HG03103 (cell line): ENCODE data around the gene SHC4.
"Not testable (repeated sequence)": the region's sequence is repeated elsewhere in the genome, so short reads cannot be mapped to it uniquely, and the experiment has no call there.

ENCODE experiments used
- ATAC-seq: cut with Tn5 transposase; IDR thresholded peaks from one replicate; pipeline ENCODE4 v1.9.1; 2021; ENCODE audit warnings: low read depth; ENCODE audit not compliant: unreplicated experiment

Gene SHC4

DNA sequence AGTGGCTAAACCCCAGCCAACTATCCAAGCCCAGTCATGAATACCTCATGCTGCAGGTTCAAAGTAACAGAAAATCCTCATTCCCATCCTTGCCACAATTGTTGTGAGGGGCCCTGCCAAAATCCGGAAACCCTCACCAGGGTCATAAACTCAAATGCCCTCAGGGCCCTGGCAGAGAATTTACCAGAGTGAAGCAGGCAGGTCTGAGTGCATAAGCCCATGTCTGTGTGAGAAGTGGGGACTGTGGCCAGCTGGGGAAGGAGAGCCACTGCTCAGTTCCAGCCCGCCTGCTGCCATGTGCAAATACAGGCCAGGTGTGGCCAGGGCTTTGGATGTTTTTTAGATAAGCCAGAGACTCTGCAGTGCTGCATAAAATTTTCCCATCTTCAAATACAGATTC is 159.8 kb downstream of the SHC4 start:
- no peak for ATAC-seq

DNA sequence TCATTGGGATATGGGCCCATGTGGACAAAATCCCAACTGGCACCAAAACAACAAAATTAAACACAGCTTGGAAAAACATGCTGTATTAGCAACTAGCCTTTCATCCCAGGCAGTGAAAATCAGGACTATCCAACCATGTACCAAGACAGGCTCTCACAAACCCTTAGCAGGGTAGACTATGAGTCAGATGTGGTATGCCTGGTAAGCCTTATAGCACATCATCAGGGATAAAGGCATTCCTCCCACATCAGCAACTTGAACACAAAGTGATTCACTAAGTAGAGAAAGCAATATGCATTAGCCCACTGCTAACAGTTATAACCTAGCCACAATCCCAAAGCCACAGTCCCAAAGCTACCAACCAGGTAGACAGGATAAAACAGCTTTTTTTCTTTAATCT is 160.9 kb downstream of the SHC4 start:
- ATAC-seq, result no peak

DNA sequence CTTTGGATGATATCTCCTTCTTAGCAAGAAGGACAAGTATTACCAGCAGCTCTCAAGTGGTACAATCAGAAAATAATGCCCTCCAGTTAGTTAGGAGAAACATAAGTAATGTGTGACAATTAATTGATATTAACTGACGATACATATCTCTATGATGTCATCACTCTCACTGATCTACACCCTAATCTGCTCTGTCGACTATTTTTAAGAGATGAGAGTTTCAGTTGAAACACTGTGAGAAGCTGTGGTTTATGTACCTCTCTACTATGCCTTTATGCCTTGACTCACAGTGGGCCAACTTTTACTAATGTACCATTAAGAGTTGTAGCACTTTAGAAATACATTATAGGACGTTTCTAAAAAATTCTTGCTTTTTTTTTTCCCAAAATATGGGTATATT is 161.5 kb downstream of the SHC4 start:
- ATAC-seq, result no peak

DNA sequence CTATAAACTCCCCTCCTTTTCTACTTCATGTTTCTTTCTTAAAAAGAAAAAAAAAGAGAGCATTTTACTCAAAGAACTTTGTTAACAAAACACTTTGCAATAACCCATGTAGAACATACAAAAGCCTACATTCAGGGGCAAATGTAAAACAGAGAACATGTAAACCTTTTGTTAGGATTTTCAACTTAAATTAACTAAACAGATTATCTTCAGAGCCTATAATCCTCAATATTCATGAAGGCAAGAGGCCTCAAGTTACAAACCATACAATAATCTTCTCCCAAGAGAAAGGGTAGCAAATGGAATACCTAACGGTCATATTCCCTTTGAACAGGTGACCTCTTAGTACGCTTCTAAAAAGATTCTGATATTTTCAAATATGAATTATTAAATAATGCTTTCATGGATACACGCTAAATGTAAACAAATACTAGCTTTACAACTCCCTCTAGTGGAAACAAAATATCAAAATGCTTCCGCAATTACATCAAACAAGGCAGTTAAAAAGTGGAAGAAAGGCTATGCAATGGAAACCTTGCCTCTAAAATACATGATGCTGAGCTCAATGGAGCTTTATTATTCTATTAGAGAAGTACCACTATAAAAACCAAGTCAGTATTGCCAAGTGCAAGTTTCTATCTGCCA is 162.8 kb downstream of the SHC4 start:
- ATAC-seq, result no peak

DNA sequence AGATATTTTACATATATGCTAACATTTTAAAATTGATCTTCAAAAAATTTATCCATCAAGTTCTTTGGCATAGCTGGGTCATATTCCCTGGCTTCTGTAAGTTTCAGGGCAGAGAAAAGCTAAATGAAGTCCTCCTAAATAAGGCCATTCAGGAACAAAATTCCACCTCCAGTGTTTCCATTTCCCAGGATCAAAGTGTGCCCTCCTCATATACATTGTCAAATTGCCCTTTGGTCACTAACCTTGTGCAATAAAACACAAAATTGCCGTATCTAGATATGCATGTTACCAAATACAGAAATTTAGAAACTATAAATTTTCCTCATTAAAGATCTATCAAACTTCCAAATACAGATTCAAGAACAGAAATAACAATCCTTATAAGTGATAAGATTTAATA is 163.5 kb downstream of the SHC4 start:
- no peak for ATAC-seq

DNA sequence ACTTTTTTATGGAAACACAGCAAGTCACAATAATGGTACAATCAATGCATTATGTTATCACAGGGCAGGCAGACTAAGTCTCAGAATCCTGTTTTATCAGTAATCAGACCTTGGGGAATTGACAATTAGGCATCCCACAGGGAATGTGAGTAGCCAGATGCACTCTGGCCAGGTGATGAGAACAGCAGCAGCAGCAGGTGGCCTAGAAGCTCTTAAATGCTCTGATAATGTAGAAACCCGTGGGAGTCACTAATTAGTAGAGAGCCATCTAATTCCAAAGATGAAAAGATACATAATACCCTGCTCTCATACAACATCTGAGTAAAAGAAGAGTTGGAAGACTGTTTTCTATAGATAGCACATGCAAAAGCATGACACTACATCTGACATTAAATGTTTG is 165.4 kb downstream of the SHC4 start:
- ATAC-seq, result no peak

DNA sequence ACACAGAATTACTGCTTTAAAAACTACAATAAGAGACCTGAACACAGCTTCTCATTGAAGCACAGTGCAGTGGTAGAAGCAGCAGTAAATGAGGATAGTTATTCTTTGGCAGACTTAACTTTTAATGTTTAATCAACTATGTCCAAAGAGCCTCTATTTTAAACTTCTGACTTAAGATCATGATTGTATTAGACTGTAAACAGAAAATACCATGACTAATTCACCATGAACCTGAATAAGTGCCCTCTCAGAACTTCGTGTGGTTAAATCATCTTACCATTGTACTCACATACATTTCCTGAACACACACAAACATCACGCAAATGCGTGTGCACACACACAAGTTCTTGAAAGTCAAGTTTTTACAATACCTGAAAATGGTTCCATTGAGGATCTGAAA is 166.8 kb downstream of the SHC4 start:
- ATAC-seq, result no peak

DNA sequence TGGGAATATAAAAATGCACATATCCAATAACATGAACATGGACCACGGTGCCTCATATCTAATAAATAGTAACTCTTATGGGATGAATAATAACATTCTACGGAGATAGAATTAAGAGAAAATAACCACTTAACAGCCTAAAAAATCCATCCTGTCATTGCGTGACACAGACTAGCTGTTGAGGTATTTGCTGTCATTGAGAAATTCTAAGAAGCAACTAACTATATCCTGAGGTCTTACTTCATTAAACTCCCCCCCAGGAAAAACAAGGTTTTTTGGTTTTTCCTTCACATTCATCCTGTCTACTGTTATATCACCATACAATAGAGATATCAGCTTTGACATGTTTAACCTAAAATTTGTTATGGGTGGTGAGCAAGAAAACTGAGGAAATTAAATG is 167.2 kb downstream of the SHC4 start:
- ATAC-seq, result no peak

DNA sequence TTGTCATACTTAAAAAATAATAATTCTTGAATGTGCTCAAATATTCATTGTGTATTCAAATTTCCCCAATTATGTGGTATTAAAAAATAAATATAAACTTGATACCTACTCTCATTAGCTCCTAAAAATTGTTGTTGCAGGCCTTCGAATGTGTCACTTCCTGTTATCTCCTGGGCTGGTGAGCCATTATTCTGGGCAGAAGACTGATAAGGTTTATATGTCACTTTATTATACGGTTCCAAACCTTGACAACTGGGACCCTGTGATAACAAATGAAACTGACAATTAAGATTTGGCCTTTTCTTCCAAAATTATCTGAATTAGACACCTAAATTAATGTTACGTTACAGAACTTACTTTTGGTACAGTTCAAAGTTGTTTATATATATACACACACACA is 167.8 kb downstream of the SHC4 start:
- no peak for ATAC-seq

DNA sequence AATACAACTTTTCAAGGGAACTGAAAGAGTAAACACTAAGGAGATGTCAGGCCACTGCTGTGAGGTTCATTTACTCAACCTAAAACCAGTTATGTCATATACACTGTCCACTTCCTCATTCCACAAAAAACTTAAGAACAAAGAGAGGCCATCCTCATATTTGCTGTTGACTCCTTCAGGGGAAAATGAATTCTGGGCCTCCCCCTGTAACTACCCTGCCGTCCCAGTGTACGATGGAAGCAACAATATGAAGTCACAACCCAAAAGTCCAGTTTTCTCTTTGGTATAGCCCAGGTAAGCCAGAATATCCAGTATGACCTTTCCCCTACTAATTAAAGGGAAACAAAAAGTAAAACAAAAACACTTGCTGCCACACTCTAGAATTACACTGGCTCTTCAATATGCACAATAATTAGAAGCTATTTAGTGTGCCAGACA is 169.0 kb downstream of the SHC4 start:
- peak; percentile 90 for ATAC-seq

DNA sequence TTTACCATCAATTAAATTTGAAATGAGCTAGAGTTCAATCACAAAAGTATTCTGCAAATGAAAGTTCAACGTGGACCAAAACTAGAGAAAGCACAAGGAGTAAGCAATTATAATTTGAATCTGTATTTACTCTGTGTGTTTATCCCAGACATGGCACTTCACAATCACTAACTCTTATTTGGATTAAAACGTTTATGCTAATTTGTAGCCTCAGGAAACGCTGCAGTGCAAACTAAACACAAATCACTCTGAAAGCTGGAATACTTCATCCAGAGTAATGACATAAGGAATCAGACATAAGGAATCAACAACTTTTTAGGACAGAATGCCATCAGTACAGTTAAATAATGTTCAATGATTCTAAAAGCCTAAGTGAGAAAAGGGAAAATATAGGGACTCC is 171.3 kb downstream of the SHC4 start:
- ATAC-seq, result no peak

DNA sequence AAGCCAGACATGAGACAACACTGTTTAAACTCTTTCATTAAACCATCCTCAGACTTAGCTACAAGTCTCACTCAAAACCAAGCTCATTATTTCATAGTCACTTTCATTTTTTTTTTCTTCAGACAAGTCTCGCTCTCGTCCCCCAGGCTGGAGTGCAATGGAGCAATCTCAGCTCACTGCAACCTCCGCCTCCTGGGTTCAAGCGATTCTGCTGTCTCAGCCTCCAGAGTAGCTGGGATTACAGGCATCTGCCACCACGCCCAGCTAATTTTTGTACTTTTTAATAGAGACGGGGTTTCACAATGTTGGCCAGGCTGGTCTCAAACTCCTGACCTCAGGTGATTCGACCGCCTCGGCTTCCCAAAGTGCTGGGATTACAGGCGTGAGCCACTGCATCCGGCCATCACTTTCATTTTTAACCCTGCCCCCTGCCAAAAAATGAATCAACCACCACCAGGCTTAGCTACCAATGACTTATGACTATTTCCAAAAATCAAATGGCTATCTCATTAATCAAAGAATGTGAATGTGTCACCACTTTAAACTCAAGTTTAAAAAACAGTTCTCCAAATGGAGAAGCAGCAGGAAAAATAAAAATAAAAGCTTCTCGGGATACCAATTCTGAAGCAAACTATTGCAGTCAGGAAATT is 173.1 kb downstream of the SHC4 start:
- ATAC-seq, result not testable (repeated sequence)

DNA sequence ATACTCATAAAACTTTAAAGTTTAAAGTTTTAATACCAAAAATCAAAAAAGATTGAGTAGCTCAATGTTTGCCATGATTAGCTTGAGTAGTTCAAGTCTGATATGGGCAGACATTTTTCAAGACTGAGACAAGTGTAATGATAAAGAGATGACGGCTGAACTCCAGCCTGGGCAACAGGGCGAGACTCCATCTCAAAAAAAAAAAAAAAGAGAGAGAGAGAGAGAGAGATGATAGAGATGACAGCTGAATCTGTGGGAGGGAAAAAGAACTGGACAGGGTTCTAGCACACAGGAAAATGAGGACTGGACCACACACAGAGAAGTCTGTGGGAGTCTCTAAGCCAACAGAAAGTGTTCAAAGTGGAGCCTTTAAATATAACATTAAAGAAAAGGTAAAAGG is 178.0 kb downstream of the SHC4 start:
- no peak for ATAC-seq

DNA sequence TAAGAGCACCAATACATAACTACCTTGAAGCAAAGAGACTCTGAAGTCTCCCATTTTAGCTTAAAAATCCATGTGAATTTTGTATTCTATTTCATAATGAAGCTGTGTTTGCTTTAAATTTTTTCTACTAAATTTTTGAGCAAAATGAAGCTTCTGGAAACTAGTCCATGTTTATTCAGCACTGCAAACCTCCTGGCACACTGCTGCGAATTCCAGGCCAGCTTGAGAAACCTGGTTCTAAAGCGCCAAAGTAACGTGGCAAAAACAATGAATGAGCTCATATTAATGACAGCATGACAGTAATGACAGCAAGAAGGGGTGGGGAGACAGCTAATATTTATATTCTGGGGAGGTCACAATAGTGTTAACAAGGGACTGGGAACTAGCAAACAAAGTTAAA is 178.5 kb downstream of the SHC4 start:
- ATAC-seq, result no peak

DNA sequence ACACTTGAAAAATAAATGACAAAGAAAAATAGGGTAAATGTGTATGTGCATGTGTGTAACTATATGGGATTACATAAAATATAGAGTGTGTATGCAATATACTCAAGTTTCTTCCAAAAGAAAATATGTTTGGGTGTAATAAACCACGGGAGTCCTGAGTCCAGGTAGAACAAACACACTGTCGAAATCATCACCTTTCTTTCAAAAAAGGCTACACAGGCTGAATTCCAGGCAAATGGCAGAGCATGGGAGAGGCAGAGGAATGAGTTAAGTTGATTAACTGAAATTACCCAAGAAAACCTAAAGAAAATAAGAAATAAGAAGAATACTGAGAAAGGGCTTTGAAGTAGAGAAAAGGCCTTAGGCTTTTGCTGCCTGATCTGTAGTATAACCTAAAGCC is 179.0 kb downstream of the SHC4 start:
- no peak for ATAC-seq

DNA sequence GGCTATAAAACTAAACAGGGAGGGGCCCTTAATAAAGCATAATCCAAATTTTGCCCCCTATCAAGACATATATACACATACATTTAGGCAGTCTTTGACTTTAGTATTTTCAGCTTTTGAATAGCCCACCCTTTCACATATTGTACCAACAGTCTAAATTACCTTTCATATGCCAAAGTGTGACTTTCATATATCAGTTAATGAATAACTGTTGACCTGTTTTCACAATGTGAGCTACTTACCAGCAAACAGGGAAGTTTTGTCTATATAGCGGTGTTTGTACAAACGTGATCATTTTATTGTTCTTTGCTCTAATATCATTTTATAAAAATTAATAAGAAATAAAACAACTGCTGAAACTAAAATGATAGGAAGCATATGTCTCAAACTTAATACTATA is 180.8 kb downstream of the SHC4 start:
- ATAC-seq, result no peak

DNA sequence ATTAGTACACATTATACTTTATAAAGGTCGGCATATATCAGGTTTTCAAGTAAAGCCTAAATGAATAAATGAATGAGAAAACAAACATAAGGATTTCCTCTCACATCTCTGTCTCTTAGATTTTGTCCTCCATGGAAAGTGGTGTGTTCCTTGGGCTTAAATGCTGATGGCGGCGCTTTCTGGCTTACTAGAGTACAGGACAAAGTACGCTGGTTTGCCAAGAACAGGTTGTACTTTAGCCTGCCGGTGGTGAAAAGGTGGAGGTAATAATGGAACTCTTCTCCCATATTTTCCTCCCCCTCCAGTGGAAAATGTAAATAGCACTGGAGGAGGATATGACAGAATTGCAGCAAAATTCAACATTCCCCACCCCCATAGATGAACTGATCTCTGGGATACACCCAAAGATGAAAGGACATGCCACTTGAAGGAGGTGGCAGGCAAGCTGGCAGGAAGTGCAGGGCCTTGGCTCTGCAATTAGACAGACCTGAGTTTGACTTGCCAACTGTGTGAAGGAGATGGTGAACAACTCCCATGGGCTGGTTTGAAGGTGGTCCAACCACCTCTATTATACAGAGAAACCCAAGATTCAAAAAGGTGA is 182.1 kb downstream of the SHC4 start:
- ATAC-seq, result no peak

DNA sequence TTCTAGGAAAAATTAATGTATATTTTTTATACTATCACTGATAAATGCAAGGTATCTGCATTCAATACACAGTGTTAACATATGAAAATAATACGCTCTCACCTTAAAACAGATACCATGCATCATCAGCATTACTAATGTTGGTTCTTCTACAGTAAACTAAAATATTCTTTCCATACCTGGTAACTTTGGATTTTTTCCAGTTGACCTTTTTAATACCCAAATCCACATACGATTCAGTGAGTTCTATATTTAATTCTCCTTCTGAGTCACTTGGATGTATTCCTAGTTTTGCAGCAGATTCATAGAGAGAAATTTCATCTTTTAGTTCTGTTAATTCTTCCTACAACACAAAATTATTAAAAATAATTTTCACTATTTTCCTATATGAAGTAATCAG is 182.7 kb downstream of the SHC4 start:
- ATAC-seq, result no peak

DNA sequence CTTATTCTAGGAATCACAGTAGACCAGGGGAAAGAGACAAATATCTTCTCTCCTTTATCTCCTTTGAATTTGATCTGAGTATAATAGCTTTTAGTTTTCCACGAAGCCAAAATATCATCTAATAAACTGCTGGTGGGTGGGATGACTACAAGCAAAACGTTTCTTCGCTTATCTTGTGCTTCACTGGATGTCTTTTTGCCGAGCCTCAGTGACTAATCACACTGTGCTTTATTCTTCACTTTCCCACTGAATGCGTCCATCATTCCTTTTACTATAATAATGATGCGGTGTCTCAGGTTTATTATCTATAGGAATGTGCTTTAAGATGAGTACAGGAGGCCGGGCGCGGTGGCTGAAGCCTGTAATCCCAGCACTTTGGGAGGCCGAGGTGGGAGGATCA is 185.4 kb downstream of the SHC4 start:
- ATAC-seq, result no peak

DNA sequence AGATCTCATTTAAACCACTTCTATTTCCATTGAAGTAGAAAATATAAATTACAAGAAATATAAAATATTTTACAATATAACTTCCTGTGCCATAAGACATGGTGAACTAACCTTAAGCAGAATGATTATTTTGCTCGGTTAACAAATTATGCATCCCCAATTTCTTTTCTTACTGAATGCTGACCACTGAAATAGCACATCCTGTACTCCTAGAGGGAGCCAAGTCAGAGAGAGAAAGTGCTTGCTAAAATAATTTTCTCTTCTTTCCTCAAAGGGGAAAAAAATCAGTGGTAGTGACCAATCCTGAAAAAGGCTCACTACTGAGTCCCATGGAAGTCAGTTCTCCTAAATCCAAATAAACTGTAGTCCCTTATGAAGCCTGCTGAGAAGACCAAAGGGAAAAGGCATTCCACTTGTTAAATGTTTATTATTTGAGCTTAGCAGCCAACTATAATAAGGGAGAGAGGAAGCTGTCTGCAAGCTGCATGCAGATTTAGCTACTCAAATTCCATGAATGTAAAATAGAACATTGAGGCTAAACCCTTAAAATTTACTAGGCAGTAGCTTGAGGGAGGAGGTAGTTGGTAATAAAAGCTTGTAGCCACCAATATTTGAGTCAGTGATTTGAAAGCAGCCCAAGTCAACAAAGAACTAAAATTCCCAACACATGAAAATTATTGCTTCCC is 185.9 kb downstream of the SHC4 start:
- ATAC-seq, result no peak

DNA sequence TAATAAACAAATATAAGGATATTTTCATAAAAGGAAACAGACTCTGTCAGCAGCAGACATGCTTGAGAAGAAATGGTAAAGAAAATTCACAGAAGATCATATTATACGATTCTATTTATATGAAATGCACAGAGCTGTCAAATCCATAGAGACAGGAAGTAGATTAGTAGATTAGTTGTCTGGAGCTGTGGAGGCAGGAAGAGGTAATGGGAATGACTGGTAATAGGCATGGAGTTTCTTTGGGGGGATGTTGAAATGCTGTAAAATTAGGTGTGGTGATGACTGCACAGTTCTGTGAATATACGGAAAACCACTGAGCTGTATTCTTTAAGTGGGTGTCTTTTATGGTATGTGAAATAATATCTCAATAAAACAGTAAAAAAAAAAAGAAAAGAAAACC is 188.2 kb downstream of the SHC4 start:
- ATAC-seq, result no peak

DNA sequence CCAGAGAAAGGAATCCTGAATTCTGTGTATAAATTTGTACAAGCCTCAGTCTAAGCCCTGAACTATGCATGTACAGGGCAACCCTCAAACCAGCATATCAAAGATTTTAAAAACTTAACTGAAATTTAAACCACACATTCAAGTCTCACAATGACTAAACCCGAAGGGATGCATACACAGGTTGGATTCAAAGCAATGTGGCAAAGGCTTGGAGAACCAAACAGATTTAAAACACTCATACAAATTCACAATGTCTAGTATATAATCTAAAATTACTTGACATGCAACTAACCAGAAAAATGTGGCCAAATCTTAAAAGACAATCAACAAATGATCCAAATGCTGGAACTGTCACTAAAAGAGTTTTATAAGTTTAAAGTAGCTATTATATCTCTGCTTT is 189.2 kb downstream of the SHC4 start:
- no peak for ATAC-seq
